Calu3 (cell line): Measurements from ENCODE around the gene ATP6AP1. TPM values are rescaled to one million over a fixed set of nuclear protein-coding genes. Genes with fewer than 3 reads are reported as not detected.

Source experiments
- Bru-seq: library from RNA; stranded (reverse); fragments of 400-500 nt; gene quantifications from one replicate; lab custom pipeline; 2021; lab: Mats Ljungman, UMichigan
- BruChase-seq, 2 experiments: library from RNA; stranded (reverse); fragments of 400-500 nt; gene quantifications; one replicate each; lab custom pipeline; 2021; lab: Mats Ljungman, UMichigan
- BruUV-seq: library from RNA; stranded (reverse); fragments of 400-500 nt; replicated peaks from 2 replicates; lab custom pipeline; 2021; lab: Mats Ljungman, UMichigan
- CTCF ChIA-PET: fragments of 300-600 bp; sonication (Branson Sonifier 250); formaldehyde crosslinking; loops from one replicate; lab custom pipeline; 2022; ENCODE audit warnings: antibody characterized with exemption; lab: Charles Lee
- DNase-seq: peaks from one replicate; pipeline ENCODE4 v3.0.0; 2022
- H3K27ac Mint-ChIP-seq: one replicate; pipeline ENCODE4 v1.8.0; 2022; ENCODE audit warnings: mixed read lengths; ENCODE audit not compliant: unreplicated experiment
- H3K27me3 Mint-ChIP-seq: one replicate; pipeline ENCODE4 v1.8.0; 2022; ENCODE audit warnings: mixed read lengths; ENCODE audit not compliant: unreplicated experiment
- H3K36me3 Mint-ChIP-seq: one replicate; pipeline ENCODE4 v1.8.0; 2022; ENCODE audit warnings: mild to moderate bottlenecking, moderate library complexity, mixed read lengths; ENCODE audit not compliant: insufficient read depth, unreplicated experiment
- H3K4me1 Mint-ChIP-seq: one replicate; pipeline ENCODE4 v1.8.0; 2022; ENCODE audit warnings: mild to moderate bottlenecking, low read depth, mixed read lengths; ENCODE audit not compliant: unreplicated experiment
- H3K4me3 Mint-ChIP-seq: one replicate; pipeline ENCODE4 v1.8.0; 2022; ENCODE audit warnings: mild to moderate bottlenecking, low read depth, moderate library complexity, mixed read lengths; ENCODE audit not compliant: unreplicated experiment
- H3K9me3 Mint-ChIP-seq: one replicate; pipeline ENCODE4 v1.8.0; 2022; ENCODE audit warnings: low read depth, mixed read lengths; ENCODE audit not compliant: unreplicated experiment
- CTCF ChIP-seq: fragments of 200-600 bp; IDR thresholded peaks from one replicate; pipeline ENCODE4 v1.8.0; 2022; ENCODE audit warnings: antibody characterized with exemption; ENCODE audit not compliant: unreplicated experiment
- intact Hi-C: fragments of 100-400 bp; cut with micrococcal nuclease; formaldehyde crosslinking; loops from one replicate; pipeline ENCODE4 v1.10.0; 2022; ENCODE audit not compliant: unreplicated experiment
- long read RNA-seq: library from polyadenylated mRNA; stranded (forward); transcript quantifications from one replicate; pipeline ENCODE4 v2.0.0, GENCODE V29; 2022
- total RNA-seq: library from RNA; stranded (reverse); gene quantifications from 2 replicates; pipeline ENCODE4 v1.2.3, GENCODE V29; 2022

The ATP6AP1 gene, protein sequence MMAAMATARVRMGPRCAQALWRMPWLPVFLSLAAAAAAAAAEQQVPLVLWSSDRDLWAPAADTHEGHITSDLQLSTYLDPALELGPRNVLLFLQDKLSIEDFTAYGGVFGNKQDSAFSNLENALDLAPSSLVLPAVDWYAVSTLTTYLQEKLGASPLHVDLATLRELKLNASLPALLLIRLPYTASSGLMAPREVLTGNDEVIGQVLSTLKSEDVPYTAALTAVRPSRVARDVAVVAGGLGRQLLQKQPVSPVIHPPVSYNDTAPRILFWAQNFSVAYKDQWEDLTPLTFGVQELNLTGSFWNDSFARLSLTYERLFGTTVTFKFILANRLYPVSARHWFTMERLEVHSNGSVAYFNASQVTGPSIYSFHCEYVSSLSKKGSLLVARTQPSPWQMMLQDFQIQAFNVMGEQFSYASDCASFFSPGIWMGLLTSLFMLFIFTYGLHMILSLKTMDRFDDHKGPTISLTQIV
- total RNA-seq (109 and 124 TPM in 2 replicates), Bru-seq, nascent RNA (percentile 60 among the genes with signal in this experiment), BruChase-seq, experiment 1, labeled RNA remaining after a 6-hour chase (percentile 87 among the genes with signal in this experiment), BruChase-seq, experiment 2, labeled RNA remaining after a 2-hour chase (percentile 77 among the genes with signal in this experiment)
- long read RNA-seq, transcript ATP6AP1-201 (10 exons, 2,099 nt), result major isoform, 72 of 92 reads
- long read RNA-seq, partial matches to known transcripts, result 19 of 92 reads
- long read RNA-seq, other reads (novel, unspliced or antisense), result 1 of 92 reads

DNA sequence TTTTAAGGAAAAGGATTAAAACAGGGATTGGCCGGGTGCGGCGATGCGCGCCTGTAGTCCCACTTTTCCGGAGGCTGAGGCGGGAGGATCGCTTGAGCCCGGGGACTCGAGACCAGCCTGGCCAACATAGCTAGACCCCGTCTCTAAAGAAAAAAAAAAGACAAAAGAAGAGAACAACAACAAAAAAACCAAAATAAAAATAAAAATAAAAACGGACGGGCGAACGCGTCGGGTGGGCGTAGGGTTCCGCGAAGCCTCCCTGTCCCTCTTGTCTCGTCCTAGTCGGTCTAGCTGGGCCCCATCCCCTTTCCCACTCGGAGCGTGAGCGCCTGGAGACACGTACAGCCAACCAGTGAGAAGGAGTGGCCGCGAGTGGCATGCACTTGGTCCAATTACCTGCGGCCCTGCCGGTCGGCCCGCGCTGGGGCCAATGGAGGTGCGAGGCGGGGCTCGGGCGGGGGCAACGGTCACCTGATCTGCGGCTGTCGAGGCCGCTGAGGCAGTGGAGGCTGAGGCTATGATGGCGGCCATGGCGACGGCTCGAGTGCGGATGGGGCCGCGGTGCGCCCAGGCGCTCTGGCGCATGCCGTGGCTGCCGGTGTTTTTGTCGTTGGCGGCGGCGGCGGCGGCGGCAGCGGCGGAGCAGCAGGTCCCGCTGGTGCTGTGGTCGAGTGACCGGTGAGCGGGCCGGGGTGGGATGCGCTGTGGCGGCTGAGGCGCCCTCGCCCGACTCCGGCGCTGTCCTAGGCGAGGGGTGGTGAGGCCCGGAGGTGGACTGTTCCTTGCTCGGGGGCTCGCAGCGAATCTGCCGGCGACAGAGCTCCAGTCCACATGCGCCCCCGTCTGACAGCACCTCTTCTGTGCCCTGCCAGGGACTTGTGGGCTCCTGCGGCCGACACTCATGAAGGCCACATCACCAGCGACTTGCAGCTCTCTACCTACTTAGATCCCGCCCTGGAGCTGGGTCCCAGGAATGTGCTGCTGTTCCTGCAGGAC is at the start of gene ATP6AP1:
ATP6AP1 (plus strand) TSS at position 502 of the 996 bp plus-strand sequence; CDS start at position 518, 16 bp downstream.
- no peaks in the 10 kb centered on the region for H3K9me3 Mint-ChIP-seq
- H3K4me3 Mint-ChIP-seq, result peak within 1 kb of the TSS; percentile 79
- TF ChIP-seq CTCF, result no peak
- DNase-seq, result peak; percentile 94
- CTCF ChIA-PET, result interaction anchor here (0.6 to 1.6 kb wide), 2 partner anchors 22 to 55 kb away, joined by 3 to 6 read pairs; no protein-coding TSS in a partner anchor
- peaks cover 24% of the 10 kb centered on the region for H3K4me1 Mint-ChIP-seq
- peaks cover 42% of the 10 kb centered on the region for H3K36me3 Mint-ChIP-seq
- peak within 1 kb of the TSS; percentile 95 for H3K27ac Mint-ChIP-seq
- no peaks in the 10 kb centered on the region for H3K27me3 Mint-ChIP-seq
- BruUV-seq, result no TSS peak
- intact Hi-C loops, result no loop called here

- CTCF ChIA-PET, result interaction anchor here (0.7 to 1.0 kb wide), 2 partner anchors 114 to 432 kb away, joined by 3 read pairs; no protein-coding TSS in a partner anchor
- H3K27ac Mint-ChIP-seq, result peak within 1 kb of the TSS; percentile 86
- no TSS peak for BruUV-seq
- H3K4me1 Mint-ChIP-seq, result peaks cover 12% of the 10 kb centered on the region
- H3K36me3 Mint-ChIP-seq, result peaks cover 57% of the 10 kb centered on the region
- peak within 1 kb of the TSS; percentile 81 for H3K4me3 Mint-ChIP-seq
- no peaks in the 10 kb centered on the region for H3K9me3 Mint-ChIP-seq
- DNase-seq, result peak; percentile 99
- TF ChIP-seq CTCF, result no peak
- intact Hi-C loops, result no loop called here
- no peaks in the 10 kb centered on the region for H3K27me3 Mint-ChIP-seq
Measured at GRCh38 chrX:154378799-154379568, 49.5 kb upstream of the ATP6AP1 start, which contains the start of gene EMD. Gene EMD, plus strand, starts transcription at chrX:154379295. Its CDS starts 190 bp downstream, at chrX:154379485.

DNA sequence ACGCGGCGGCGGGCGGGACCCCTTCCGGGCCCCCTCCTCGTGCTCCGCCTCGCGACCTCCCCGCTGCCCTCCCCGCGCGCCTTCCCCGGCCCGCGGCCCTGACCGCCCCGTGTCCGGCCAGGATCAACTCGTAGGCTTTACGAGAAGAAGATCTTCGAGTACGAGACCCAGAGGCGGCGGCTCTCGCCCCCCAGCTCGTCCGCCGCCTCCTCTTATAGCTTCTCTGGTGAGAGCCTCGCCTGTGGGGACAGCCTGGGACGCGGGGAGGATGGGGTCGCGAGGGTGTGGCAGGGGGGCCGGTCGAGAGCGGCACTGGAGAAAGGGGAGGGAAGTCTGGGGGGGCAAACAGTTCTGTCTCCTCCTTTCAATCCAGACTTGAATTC is 48.9 kb upstream of the ATP6AP1 start:
- CTCF ChIA-PET, result interaction anchor here (0.7 to 1.0 kb wide), 2 partner anchors 113 to 432 kb away, joined by 3 read pairs; no protein-coding TSS in a partner anchor
- peak overlapping the region; percentile 86 for H3K27ac Mint-ChIP-seq
- no TSS peak for BruUV-seq
- peak overlapping the region; percentile 81 for H3K4me3 Mint-ChIP-seq
- peaks cover 12% of the 10 kb centered on the region for H3K4me1 Mint-ChIP-seq
- intact Hi-C loops, result no loop called here
- no peak for TF ChIP-seq CTCF
- peaks cover 56% of the 10 kb centered on the region for H3K36me3 Mint-ChIP-seq
- no peaks in the 10 kb centered on the region for H3K27me3 Mint-ChIP-seq
- H3K9me3 Mint-ChIP-seq, result no peaks in the 10 kb centered on the region
- DNase-seq, result no peak
